ENCODE measurements around the gene TMEM143.

DNA sequence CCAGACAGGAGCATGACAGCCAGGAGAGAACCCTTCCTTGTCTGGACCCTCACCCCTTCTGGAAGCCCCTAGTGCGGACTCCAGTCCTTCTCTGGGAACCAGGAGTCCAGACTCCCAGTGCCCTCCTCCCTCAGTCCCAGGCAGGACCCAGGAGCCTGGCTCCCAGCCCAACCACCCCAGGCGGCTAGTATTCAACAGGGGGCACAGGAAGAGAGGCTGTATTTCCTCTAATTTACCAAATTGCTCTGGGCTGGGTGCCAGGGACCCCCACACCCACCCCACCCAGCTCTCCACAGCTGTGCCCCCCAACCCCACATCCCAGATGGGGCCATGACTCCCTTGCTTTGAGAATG, 33.1 kb upstream of the TMEM143 start:
- no peak for TF ChIP-seq BRCA1 (IDR thresholded peaks at IDR 0.05; ENCODE audit: low read depth, low read length)
- no peak for TF ChIP-seq ZNF274 (IDR thresholded peaks at IDR 0.05; ENCODE audit: borderline replicate concordance, extremely low read depth, low read length)
- no peak for TF ChIP-seq EZH2 (IDR thresholded peaks at IDR 0.05; ENCODE audit: low read depth, low read length, severe bottlenecking)
- TF ChIP-seq EGR1 (IDR thresholded peaks at IDR 0.05; ENCODE audit: borderline replicate concordance, low read depth, low read length), result no peak
- no peak for TF ChIP-seq CTBP2 (IDR thresholded peaks at IDR 0.05; ENCODE audit: borderline replicate concordance, insufficient read depth, insufficient read length, low read length)
- no peak for TF ChIP-seq EP300 (IDR thresholded peaks at IDR 0.05; ENCODE audit: borderline replicate concordance in 1 of 2, low read depth in 2 of 2, low read length in 2 of 2)
